GM18519 (cell line): ENCODE results near the gene TBC1D9B.

Source experiments
- ATAC-seq: cut with Tn5 transposase; IDR thresholded peaks from one replicate; pipeline ENCODE4 v1.9.1; 2021; ENCODE audit warnings: mild to moderate bottlenecking, moderate library complexity; ENCODE audit not compliant: unreplicated experiment, low FRiP score

Gene TBC1D9B

GRCh38 chr5:179907556-179908324 is at the start of gene TBC1D9B:
Gene TBC1D9B (minus strand): TSS chr5:179907897. CDS start chr5:179907821, 76 bp downstream.
- peak; percentile 68 for ATAC-seq

DNA sequence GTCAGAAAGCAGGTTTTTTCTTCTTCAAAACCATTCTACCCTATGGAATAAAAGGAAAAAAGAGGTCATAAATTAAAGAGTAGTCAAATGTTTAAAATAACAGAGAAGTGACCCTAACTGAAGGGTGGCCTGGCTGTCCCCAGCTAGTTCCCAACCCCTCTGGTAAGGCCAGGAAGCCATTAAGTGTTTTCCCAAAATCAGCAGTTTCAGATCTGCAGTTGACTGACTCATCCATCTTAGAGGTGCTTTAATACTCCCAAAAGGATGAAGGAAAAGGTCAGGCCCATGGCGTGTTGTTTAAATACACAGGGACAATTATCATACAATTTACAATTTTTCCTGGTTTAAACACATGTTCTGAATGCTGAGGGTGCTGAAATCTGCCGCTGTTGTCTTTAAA is 47.9 kb upstream of the TBC1D9B start:
- ATAC-seq: no peak

- no peak for ATAC-seq
These were observed 47.4 kb upstream of the TBC1D9B start for GRCh38 chr5:179955062-179955461.

- no peak for ATAC-seq
These were observed 46.7 kb upstream of the TBC1D9B start for GRCh38 chr5:179954434-179954833.

GRCh38 chr5:179953987-179954386 is 46.3 kb upstream of the TBC1D9B start:
- no peak for ATAC-seq

DNA sequence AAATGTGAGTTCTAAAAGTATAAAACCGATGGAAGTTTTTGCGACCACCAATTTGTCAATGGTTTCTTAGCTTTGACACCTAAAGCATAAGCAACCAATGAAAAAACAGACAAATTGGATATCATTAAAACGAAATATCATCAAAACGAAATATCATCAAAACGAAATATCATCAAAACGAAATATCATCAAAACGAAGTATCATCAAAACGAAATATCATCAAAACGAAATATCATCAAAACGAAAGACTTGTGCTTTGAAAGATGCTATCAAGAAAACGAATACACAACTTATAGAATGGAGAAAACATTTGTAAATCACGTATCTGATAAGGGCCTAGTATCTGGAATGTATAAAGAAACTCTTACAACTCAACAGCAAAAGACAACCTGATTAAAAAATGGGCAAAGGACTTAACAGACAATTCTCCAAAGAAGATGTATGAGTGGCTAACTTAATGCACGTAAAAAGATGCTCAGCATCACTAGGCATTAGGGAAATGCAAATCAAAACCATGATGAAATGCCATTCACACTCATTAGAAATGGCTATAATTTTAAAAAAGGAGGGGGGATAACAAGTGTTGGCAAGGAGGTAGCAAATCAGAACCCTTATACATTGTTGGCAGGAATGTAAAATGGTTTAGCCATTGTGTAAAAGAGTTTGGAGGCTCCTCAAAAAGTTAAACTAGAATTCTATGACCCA is 29.4 kb upstream of the TBC1D9B start:
- no peak for ATAC-seq

GRCh38 chr5:179930788-179931473 is 23.2 kb upstream of the TBC1D9B start:
- no peak for ATAC-seq

- ATAC-seq: no peak
These were observed 20.1 kb upstream of the TBC1D9B start for GRCh38 chr5:179927824-179928223.

DNA sequence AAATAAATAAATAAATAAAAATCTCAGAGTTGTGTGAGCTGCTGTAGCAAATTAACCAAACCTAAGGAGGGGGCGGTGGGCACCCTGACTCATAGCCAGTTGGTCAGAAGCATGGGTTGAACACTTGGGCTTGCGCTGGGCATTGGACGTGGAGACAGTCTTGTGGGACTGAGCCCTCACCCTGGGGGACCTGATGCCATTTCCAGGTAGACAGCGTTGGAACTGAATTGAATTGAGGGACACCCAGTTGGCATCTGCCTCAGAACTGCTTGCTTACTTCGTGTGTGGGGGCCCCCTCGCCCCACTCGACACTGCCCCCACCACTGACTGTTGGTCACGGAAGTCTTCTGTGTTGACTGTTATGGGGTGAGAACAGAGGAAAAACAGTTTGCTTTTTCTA is 19.0 kb upstream of the TBC1D9B start:
- no peak for ATAC-seq

DNA sequence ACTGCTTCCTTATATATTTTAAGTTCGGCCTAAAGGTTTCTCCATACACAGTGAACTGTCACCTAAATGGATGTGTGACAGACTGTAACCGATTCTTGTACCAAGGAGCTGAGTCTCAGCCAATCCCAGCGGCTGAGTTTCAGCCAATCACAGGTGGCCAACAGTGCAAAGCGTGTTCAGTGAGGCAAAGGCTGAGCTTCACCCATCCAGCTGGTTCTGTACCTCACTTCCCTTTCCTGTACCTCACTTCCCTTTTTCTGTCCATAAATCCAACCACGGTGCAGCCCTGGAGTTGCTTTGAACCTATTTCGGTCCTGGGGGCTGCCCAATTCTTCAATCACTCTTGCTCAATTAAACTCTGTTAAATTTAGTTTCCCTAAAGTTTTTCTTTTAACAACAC is 15.7 kb upstream of the TBC1D9B start:
- no peak for ATAC-seq

GRCh38 chr5:179920175-179920574 is 12.5 kb upstream of the TBC1D9B start:
- no peak for ATAC-seq

GRCh38 chr5:179919487-179920060 is 11.9 kb upstream of the TBC1D9B start:
- ATAC-seq: no peak

DNA sequence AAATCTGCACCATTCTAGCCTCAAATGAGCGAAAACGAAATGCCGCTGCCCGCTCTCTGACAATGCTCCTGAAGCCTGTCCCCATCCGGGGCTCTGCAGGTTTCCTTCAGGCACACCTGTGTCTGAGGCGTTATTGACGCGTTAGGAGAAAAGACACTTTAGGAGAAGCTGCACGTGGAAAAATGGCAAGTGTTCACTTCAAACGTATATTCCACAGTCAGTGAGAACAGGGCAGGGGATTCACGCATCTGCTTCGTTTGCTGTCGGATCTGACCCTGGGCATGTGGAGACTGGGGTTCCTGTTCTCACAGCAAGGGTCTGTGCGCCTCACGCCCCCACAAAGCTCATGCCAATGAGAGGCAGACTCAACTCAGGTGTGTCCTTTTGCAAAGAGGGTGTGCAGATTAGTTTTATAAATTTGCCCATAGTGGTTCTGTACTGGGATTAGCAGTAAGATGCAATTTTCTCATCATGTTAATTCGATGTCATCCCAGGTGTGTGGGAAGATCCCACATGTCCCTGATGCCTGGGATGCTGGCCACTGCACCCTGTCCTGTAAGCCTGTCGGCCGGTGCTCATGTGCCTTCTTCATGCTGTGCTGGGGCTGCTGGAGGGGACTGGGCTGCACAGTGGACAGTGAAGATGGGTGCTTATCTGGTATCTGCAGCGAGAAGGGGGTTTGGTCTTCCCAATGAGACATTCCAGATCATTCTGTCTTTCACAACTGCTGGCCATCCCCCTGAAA is 11.2 kb upstream of the TBC1D9B start:
- ATAC-seq: no peak

DNA sequence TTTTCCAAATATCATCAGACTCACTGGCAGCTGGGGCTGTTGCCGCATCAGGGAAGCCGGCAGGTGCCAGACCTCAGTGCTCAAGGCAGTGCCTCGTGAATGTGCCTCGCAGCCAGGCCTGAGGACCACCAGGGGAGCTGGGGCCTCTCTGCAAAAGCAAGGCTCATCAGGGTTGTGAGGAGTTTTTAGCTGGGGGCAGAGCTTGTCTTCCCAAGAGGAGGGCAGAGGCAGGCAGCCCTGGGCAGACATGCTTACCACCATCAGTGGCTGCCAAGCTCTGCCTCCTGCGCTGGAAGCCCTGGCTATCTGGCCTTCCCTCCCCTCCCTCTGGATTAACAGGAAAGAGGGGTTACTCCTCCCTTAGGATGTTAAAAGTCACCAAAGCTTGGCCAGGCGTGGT is 8.8 kb upstream of the TBC1D9B start:
- no peak for ATAC-seq

DNA sequence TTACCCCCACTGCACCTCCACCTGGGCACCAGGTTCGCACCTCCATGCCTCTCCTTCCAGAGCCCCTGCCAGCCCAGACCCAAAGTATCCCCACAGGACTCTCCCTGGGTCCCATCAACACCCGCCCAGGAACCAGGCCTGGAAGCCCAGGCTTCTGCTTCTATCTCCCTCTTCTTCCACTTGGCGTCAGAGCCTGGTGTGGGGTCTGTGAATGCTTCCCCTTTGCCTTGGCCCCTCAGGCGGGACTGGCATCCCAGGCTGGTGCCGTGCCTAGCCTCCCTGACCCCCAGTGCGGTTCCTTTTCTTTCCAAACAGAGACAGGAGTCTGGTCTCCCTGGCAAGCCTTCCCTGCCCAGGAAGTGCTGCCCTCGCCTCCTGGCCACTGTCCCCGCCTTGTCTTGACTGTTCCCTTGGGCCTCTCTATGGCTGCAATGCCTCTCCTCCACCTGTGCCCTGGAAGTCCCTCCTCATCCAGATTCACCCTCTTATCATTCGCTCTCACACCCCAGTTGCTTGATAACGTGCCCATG is 7.8 kb upstream of the TBC1D9B start:
- no peak for ATAC-seq

GRCh38 chr5:179914032-179914755 is 6.5 kb upstream of the TBC1D9B start:
- ATAC-seq: no peak

GRCh38 chr5:179913461-179913860 is 5.8 kb upstream of the TBC1D9B start:
- ATAC-seq: no peak

DNA sequence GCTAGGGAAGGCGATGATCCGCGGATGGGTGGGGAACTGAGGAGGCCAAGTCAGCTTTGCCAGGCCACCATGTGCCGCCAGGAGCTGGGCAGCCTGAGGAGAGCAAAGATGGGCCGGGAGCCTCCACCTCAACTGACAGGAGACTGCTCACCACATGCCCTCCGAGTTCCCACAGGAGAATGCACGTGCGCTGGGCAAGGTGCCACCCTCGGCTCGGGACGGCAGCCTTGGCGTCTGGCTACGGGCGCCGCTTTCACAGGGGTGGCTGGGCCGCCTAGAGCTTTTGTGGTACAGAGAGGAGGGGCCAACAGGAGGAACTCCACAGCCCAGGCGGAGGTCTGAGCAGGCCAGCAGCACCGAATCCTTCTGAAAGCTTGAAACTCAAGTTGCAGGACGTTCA is 5.3 kb upstream of the TBC1D9B start:
- no peak for ATAC-seq

- no peak for ATAC-seq
These were observed 4.7 kb upstream of the TBC1D9B start for GRCh38 chr5:179912386-179912785.

DNA sequence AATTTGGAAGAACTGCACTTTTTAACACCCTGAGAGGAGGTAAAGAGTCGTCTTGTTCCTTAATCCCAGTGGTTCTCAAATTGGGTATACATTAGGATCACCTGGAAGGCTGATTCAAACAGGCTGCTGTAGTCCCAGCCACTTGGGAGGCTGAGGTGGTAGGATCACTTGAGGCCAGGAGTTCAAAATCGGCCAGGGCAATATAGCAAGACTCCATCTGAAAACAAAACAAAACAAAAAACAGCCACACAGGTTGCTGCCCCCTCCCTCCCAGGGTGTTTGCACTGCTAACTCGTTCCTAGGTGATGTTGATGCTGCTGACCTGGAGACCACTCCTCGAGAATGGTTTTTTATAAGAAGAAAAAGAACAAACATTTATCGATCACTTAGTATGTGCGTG is 1.5 kb upstream of the TBC1D9B start:
- no peak for ATAC-seq
